HepG2 (cell line): ENCODE results near the gene ZCCHC10. TPM values are rescaled to one million over a fixed set of nuclear protein-coding genes. Genes with fewer than 3 reads are reported as not detected.

Experiments used
- ATF7-NPFF ChIP-seq: sonication (generic); formaldehyde crosslinking; IDR thresholded peaks from 2 replicates; pipeline ENCODE4 v1.8.1; 2023; ENCODE audit warnings: mild to moderate bottlenecking, low read depth, missing genetic modification reagents, moderate library complexity
- CREM ChIP-seq, 2 experiments: sonication (generic) in 1 of 2; formaldehyde crosslinking in 1 of 2; IDR thresholded peaks; 2 replicates each; pipeline versions ENCODE4 v1.4.0 to v1.6.1; 2016 to 2020; ENCODE audit warnings: antibody characterized with exemption in 1 of 2, mild to moderate bottlenecking in 1 of 2, missing genetic modification reagents in 1 of 2
- HIVEP1 ChIP-seq: sonication (generic); formaldehyde crosslinking; IDR thresholded peaks from 2 replicates; pipeline ENCODE4 v1.4.0; 2020; ENCODE audit warnings: mild to moderate bottlenecking, missing genetic modification reagents
- KDM4B ChIP-seq: sonication (generic); formaldehyde crosslinking; IDR thresholded peaks from 2 replicates; pipeline ENCODE4 v1.4.0; 2020; ENCODE audit warnings: missing genetic modification reagents
- MAZ ChIP-seq, 2 experiments: sonication (generic) in 1 of 2; formaldehyde crosslinking in 1 of 2; IDR thresholded peaks; 2 replicates each; pipeline versions ENCODE4 v1.5.0 to v1.6.1; 2012 to 2020; ENCODE audit warnings: low read depth in 2 of 2, mild to moderate bottlenecking in 2 of 2, borderline replicate concordance in 1 of 2, improper control_type of control experiment in 1 of 2, low read length in 1 of 2, missing genetic modification reagents in 1 of 2, moderate library complexity in 1 of 2
- MIER2 ChIP-seq: IDR thresholded peaks from 2 replicates; pipeline ENCODE4 v1.6.1; 2016; ENCODE audit warnings: missing biosample characterization, missing genetic modification reagents
- PHF5A ChIP-seq: IDR thresholded peaks from one replicate; pipeline ENCODE4 v1.6.1; 2018; ENCODE audit warnings: low read depth, missing genetic modification reagents; ENCODE audit not compliant: unreplicated experiment
- RFX5 ChIP-seq: IDR thresholded peaks from 2 replicates; pipeline ENCODE4 v1.6.1; 2011; ENCODE audit warnings: low read depth, low read length, improper control_type of control experiment
- RFXANK ChIP-seq: IDR thresholded peaks from 2 replicates; pipeline ENCODE4 v1.6.1; 2016
- SKI ChIP-seq: fragments of 450-650 bp; IDR thresholded peaks from one replicate; pipeline ENCODE4 v1.6.1; 2018; ENCODE audit warnings: mild to moderate bottlenecking; ENCODE audit not compliant: partially characterized antibody
- SRF ChIP-seq: IDR thresholded peaks from 2 replicates; pipeline ENCODE4 v1.6.1; 2011; ENCODE audit warnings: mild to moderate bottlenecking, low read depth, low read length, moderate library complexity
- TSC22D2 ChIP-seq: sonication (generic); formaldehyde crosslinking; IDR thresholded peaks from 2 replicates; pipeline ENCODE4 v1.5.1; 2020; ENCODE audit warnings: missing genetic modification reagents, mild to moderate bottlenecking, borderline replicate concordance
- ZFAT ChIP-seq: sonication (generic); formaldehyde crosslinking; conservative IDR thresholded peaks from 2 replicates; pipeline ENCODE4 v1.8.1; 2023; ENCODE audit warnings: missing genetic modification reagents, inconsistent platforms
- ZNF121 ChIP-seq: sonication (generic); formaldehyde crosslinking; IDR thresholded peaks from 2 replicates; pipeline ENCODE4 v1.5.0; 2020; ENCODE audit warnings: mild to moderate bottlenecking, missing genetic modification reagents
- ZNF282 ChIP-seq: fragments of 450-650 bp; IDR thresholded peaks from 2 replicates; pipeline ENCODE4 v1.6.1; 2018; ENCODE audit not compliant: partially characterized antibody
- ZNF296 ChIP-seq: sonication (generic); formaldehyde crosslinking; conservative IDR thresholded peaks from 2 replicates; pipeline ENCODE4 v1.5.0; 2020; ENCODE audit warnings: mild to moderate bottlenecking, missing genetic modification reagents
- ZNF563 ChIP-seq: sonication (generic); formaldehyde crosslinking; IDR thresholded peaks from 2 replicates; pipeline ENCODE4 v1.8.0; 2022; ENCODE audit warnings: mild to moderate bottlenecking, moderate library complexity, missing genetic modification reagents
- ZNF577 ChIP-seq: sonication (generic); formaldehyde crosslinking; IDR thresholded peaks from 2 replicates; pipeline ENCODE4 v1.4.0; 2020; ENCODE audit warnings: mild to moderate bottlenecking, low read depth, missing genetic modification reagents, borderline replicate concordance
- ZNF616 ChIP-seq: sonication (generic); formaldehyde crosslinking; IDR thresholded peaks from 2 replicates; pipeline ENCODE4 v1.5.0; 2020; ENCODE audit warnings: low read depth, mild to moderate bottlenecking, missing genetic modification reagents
- ZNF839 ChIP-seq: sonication (generic); formaldehyde crosslinking; IDR thresholded peaks from 2 replicates; pipeline ENCODE4 v1.4.0; 2020; ENCODE audit warnings: missing genetic modification reagents, mild to moderate bottlenecking, borderline replicate concordance
- polyA plus RNA-seq, 8 experiments: library from polyadenylated mRNA; depleted of rRNA in 3 of 8; stranded (reverse) in 7 of 8; unstranded in 1 of 8; fragments of >200 nt; fragmentation: Illumina TruSeq in 4 of 8; extraction: Trizol in 4 of 8; gene quantifications; 2 replicates each; pipeline versions ENCODE4 v1.2.1 to v1.2.3, GENCODE V29; 2011 to 2016; ENCODE audit warnings: low read depth in 4 of 8, missing spikeins in 1 of 8, mixed read lengths in 1 of 8; ENCODE audit not compliant: insufficient read depth in 1 of 8
- total RNA-seq, 5 experiments: library from RNA; depleted of rRNA; stranded (reverse); fragments of >200 nt; fragmentation: Illumina TruSeq; extraction: Trizol; gene quantifications; 2 replicates each; pipeline ENCODE4 v1.2.3, GENCODE V29; 2016; ENCODE audit warnings: low read depth in 1 of 5
- TF ChIP-seq, protein P1 (sequence below): sonication (generic); formaldehyde crosslinking; IDR thresholded peaks from 2 replicates; pipeline ENCODE4 v1.5.1; 2020; ENCODE audit warnings: mild to moderate bottlenecking, missing genetic modification reagents, moderate library complexity
- TF ChIP-seq, protein P2 (sequence below): sonication (generic); formaldehyde crosslinking; IDR thresholded peaks from 2 replicates; pipeline ENCODE4 v1.8.0; 2022; ENCODE audit warnings: mild to moderate bottlenecking, missing genetic modification reagents, moderate library complexity

Gene ZCCHC10
- total and polyA plus RNA-seq, 2 of the 13 experiments (the other 11 are each of a cell fraction or from before 2014, with no cell fraction given) = 40.7 to 48.2 TPM

DNA sequence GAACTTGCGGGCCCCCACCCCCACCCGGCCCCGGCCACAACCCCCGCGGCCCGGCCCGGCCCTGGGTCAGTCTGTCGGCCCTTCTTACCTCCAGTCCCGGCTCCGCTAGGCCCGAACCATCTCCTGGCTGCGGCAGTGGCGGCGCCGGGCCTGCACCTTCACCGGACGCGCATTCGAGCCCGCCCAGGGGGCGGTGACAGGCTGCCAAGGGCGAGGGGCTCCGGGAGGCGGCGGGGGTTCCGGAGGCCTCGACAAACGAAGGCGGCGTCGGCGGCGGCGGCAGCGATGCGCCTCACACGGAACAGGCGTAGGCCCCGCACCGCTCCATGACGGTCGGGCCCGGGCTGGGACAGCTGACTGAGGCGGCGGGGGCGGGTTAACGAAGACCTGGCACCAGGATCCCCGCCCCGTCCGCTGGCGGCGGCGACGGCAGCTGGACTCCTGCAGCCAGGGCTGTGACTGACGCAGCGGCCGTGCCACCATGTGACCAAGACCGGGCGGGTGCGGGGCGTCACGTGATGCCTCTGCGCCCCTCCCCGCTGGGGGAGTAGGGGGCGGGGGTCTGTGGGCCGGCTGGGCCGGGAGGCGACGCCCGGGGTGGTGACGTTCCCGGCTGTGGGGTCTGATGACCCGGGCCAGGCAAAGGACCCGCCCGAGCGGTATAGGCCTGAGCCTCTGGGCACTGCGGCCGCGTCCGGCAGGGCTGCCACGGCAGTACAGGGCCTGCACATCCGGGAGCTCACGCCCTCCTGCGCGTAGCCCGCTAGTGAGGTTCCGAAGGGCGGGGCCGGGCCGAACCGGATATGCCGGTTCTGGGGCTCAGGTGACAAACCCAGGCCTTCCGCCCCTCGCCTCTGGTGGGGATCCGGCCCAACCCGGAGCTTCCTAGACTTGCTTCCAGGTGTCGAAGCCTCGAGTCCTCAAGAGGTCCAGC, 62.9 kb downstream of the ZCCHC10 start, which contains the start of gene AFF4 (continued):
- TF ChIP-seq MAZ (IDR thresholded peaks at IDR 0.05; ENCODE audit: borderline replicate concordance, low read depth, low read length) (peak; percentile 97), MAZ (CRISPR knock-in tag; IDR thresholded peaks at IDR 0.05; ENCODE audit: low read depth) (peak; percentile 97), ZNF296 (CRISPR knock-in tag) (0 out of 2 replicates have a peak, but pooled peaks have one; percentile 43), ZNF121 (CRISPR knock-in tag) (peak; percentile 99), ZNF563 (CRISPR knock-in tag) (peak; percentile 89), TSC22D2 (CRISPR knock-in tag) (no peak), HIVEP1 (CRISPR knock-in tag) (no peak; the same call in none of the 2 replicates), ZNF616 (CRISPR knock-in tag) (peak; percentile 64), CREM (IDR thresholded peaks at IDR 0.05) (no peak), CREM (CRISPR knock-in tag; IDR thresholded peaks at IDR 0.05) (no peak), MIER2 (CRISPR knock-in tag) (peak; percentile 38; the same call in 1 of the 2 replicates), RFXANK (no peak), PHF5A (CRISPR knock-in tag) (no peak), ZNF839 (CRISPR knock-in tag) (peak; percentile 81; the same call in 1 of the 2 replicates), ZNF282 (no peak), SKI (peak; percentile 72), ZNF577 (CRISPR knock-in tag) (no peak), SRF (no peak), KDM4B (CRISPR knock-in tag) (0 out of 2 replicates have a peak, but pooled peaks have one; percentile 16), ATF7-NPFF (CRISPR knock-in tag) (peak; percentile 82), ZFAT (CRISPR knock-in tag) (no peak; the same call in none of the 2 replicates), RFX5 (no peak)
- TF ChIP-seq, protein P1, sequence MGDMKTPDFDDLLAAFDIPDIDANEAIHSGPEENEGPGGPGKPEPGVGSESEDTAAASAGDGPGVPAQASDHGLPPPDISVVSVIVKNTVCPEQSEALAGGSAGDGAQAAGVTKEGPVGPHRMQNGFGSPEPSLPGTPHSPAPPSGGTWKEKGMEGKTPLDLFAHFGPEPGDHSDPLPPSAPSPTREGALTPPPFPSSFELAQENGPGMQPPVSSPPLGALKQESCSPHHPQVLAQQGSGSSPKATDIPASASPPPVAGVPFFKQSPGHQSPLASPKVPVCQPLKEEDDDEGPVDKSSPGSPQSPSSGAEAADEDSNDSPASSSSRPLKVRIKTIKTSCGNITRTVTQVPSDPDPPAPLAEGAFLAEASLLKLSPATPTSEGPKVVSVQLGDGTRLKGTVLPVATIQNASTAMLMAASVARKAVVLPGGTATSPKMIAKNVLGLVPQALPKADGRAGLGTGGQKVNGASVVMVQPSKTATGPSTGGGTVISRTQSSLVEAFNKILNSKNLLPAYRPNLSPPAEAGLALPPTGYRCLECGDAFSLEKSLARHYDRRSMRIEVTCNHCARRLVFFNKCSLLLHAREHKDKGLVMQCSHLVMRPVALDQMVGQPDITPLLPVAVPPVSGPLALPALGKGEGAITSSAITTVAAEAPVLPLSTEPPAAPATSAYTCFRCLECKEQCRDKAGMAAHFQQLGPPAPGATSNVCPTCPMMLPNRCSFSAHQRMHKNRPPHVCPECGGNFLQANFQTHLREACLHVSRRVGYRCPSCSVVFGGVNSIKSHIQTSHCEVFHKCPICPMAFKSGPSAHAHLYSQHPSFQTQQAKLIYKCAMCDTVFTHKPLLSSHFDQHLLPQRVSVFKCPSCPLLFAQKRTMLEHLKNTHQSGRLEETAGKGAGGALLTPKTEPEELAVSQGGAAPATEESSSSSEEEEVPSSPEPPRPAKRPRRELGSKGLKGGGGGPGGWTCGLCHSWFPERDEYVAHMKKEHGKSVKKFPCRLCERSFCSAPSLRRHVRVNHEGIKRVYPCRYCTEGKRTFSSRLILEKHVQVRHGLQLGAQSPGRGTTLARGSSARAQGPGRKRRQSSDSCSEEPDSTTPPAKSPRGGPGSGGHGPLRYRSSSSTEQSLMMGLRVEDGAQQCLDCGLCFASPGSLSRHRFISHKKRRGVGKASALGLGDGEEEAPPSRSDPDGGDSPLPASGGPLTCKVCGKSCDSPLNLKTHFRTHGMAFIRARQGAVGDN (CRISPR knock-in tag) = peak; percentile 98
- TF ChIP-seq, protein P2, sequence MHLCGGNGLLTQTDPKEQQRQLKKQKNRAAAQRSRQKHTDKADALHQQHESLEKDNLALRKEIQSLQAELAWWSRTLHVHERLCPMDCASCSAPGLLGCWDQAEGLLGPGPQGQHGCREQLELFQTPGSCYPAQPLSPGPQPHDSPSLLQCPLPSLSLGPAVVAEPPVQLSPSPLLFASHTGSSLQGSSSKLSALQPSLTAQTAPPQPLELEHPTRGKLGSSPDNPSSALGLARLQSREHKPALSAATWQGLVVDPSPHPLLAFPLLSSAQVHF = peak; percentile 35; the same call in 1 of the 2 replicates
